Kidney glomerular epithelial cell (primary cell): ENCODE measurements around the gene CREB5.

Experiments used
- DNase-seq: peaks from one replicate; lab custom pipeline; 2025; lab: John Stamatoyannopoulos, UW

CREB5 gene

GRCh38 chr7:28711114-28711513, 298.8 kb downstream of the CREB5 start:
- DNase-seq, result no peak

GRCh38 chr7:28714459-28715120, 302.3 kb downstream of the CREB5 start:
- DNase-seq, result no peak

- DNase-seq, result no peak
These were observed 305.2 kb downstream of the CREB5 start for GRCh38 chr7:28717445-28718054.

GRCh38 chr7:28718055-28718481, 305.8 kb downstream of the CREB5 start:
- no peak for DNase-seq

- DNase-seq, result no peak
These were observed 306.2 kb downstream of the CREB5 start for GRCh38 chr7:28718545-28718944.

GRCh38 chr7:28722684-28723083, 310.4 kb downstream of the CREB5 start:
- DNase-seq, result no peak

- DNase-seq, result no peak
These were observed 311.0 kb downstream of the CREB5 start for GRCh38 chr7:28723336-28723735.

- DNase-seq, result no peak
These were observed 312.2 kb downstream of the CREB5 start for GRCh38 chr7:28724563-28724962.

GRCh38 chr7:28725045-28725642, 312.8 kb downstream of the CREB5 start:
- no peak for DNase-seq

GRCh38 chr7:28725911-28726310, 313.6 kb downstream of the CREB5 start:
- no peak for DNase-seq

GRCh38 chr7:28726555-28726954, 314.2 kb downstream of the CREB5 start:
- DNase-seq, result no peak

- DNase-seq, result peak; percentile 79
These were observed 317.0 kb downstream of the CREB5 start for GRCh38 chr7:28729281-28729680.

GRCh38 chr7:28729727-28730126, 317.4 kb downstream of the CREB5 start:
- peak; percentile 47 for DNase-seq

GRCh38 chr7:28731092-28731658, 318.9 kb downstream of the CREB5 start:
- no peak for DNase-seq

GRCh38 chr7:28732071-28732869, 320.0 kb downstream of the CREB5 start:
- no peak for DNase-seq

GRCh38 chr7:28733035-28733434, 320.7 kb downstream of the CREB5 start:
- no peak for DNase-seq

GRCh38 chr7:28738412-28738811, 326.1 kb downstream of the CREB5 start:
- DNase-seq, result no peak

- DNase-seq, result no peak
These were observed 326.8 kb downstream of the CREB5 start for GRCh38 chr7:28739128-28739527.

GRCh38 chr7:28739826-28740225, 327.5 kb downstream of the CREB5 start:
- DNase-seq, result no peak

- no peak for DNase-seq
These were observed 332.6 kb downstream of the CREB5 start for GRCh38 chr7:28744951-28745350.

GRCh38 chr7:28745351-28745750, 333.0 kb downstream of the CREB5 start:
- DNase-seq, result no peak

GRCh38 chr7:28747404-28747803, 335.1 kb downstream of the CREB5 start:
- DNase-seq, result no peak
